DLD1 (cell line): ENCODE results near the gene TSR3.

Source experiments
- in situ Hi-C: cut with HindIII; loops from 2 replicates; pipeline ENCODE4 v1.10.0; 2017; ENCODE audit warnings: low sequenced_read_pairs

The TSR3 gene

DNA sequence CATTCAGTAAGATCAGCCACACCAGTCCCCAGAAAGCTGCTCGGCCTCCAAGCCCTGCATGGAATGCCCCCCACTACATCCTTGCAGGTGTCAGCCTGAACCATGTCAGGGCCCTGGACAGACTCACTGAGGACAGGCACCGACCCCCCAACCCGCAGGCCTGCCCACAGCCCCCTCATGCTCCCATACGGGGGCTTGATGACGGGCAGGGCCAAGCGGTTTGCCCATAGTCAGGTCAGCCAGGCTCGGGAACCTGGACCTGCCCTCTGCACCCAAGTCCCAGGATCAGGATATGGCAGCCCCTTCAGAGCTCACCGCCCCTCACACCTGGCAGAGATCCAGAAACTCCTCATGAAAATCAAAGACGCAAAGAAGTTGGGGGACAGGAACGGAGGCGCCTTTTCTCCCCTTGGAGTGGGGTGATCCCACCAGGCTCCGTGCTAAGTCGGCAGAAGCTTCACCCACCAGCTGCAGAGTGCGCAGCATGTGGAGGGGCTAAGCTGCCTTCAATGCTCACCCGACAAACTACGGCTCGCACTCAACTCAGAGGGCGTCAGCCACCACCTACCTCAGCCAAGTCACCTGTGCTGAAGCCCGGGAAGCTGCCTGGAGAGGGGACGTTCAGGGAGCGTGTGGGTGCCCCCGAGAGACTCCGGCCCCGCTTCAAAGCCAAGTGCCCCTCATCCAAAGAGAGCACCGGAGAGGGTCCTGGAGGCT is 26.6 kb upstream of the TSR3 start:
- in situ Hi-C loops = no loop called here

DNA sequence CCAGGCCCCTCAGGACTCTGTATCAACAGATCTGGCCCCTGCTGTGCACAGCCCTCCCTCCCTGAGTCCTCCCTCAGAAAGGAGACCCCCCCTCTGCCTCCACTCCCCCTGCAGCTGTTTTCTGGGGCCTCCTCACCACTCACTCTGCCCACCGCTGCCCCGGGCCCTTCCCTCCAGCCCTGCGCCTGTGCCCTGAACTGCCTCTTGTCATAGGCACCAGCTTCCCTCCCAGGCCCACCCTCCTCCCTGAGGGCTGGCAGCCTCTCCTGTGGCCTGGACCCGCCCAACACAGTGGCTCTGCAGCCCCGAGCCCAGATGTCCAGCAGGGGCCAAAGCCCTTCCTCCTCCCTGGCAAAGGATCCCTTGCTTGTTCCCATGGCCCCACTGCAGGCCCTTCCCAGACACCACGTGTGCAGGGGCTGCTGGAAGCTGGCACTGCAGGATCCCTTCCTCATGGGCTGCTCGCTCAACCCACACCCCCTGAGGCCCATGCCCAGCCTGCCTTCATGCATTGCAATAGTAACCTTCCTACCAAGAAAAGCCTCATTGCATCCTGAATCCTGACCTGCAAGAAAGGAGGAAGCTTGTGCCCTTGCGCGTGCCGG is 25.8 kb upstream of the TSR3 start:
- in situ Hi-C loops = no loop called here

DNA sequence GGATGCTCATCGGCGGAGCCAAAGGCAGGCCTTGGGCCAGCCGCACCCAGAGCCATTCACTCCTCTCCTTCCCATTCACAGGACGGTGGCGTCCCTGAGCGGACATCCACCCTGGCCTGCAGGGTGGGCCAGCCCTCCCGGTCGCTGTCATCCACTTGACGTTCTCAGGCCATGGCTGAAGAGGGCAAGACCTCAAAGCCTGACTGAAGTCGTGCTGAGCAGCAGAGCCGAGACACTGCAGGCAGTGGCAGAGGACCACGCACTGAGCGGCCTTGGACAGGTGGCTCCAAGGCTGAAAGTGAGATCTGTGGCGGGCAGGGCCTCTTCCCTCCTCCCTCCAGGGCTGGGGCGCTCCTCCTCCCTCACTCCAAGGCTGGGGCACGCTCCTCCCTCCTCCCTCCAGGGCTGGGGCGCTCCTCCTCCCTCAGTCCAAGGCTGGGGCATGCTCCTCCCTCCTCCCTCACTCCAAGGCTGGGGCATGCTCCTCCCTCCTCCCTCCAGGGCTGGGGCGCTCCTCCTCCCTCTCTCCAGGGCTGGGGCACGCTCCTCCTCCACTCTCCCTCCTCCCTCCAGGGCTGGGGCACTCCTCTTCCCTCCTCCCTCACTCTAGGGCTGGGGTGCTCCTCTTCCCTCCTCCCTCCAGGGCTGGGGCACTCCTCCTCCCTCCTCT is 24.2 kb upstream of the TSR3 start:
- in situ Hi-C loops = no loop called here

DNA sequence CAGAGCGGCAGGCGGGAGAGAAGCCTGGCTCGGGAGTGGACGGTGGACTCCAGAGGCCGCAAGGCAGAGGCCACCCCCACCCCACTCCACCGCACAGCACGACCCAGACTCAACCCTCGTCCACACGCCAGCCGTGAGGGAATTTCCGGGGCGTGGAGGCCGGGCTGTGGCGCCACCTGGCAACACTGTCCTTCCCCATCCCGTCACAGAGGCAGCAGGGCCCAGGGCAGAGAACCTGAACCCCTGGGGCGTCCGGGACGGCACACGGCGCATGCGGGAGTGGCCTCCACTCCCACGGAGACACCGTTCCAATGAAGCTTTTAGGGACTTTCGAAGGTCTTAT is 23.6 kb upstream of the TSR3 start:
- in situ Hi-C loops = no loop called here

DNA sequence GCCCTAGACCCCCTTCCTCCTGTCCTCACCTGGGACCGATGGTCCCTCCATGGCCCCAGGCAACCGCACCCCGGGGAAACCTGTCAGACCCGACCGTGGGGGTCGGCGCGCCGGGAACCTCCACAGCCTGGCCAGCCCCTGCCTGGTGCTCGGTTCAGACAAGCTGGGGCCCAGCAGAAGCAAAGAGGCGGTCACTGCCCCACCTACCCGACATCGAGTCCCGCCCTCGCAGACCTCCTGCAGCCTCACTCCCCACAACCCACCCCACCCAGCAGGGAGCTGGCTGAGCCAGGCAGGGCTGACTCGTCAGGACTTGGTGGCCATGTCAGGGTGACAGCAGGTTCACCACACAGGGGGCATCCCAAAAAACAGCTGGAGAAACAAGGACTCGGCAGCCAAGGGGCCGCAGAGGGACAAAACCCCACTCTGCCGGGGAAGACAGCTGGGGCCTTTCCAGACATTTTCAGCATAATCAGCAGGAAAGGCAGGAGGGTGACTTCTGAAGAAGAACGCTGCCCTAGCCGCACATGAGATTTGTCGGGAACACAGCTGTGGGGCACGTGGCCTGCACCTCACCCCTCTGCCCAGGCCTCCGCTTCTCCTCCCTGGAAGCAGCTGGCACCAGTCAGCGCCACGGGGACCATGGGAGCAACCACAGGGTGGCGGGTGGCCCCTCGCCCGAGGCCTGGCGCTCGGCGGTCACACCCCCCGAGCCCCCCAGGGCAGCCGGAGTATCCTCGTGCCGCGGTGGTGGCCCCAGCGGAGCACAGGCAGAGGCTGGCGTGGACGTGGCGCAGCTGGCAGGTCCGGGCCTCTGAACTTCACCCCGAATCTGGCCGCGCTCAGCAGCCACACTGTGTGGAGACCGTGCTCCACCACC is 23.0 kb upstream of the TSR3 start:
- in situ Hi-C loops = no loop called here

DNA sequence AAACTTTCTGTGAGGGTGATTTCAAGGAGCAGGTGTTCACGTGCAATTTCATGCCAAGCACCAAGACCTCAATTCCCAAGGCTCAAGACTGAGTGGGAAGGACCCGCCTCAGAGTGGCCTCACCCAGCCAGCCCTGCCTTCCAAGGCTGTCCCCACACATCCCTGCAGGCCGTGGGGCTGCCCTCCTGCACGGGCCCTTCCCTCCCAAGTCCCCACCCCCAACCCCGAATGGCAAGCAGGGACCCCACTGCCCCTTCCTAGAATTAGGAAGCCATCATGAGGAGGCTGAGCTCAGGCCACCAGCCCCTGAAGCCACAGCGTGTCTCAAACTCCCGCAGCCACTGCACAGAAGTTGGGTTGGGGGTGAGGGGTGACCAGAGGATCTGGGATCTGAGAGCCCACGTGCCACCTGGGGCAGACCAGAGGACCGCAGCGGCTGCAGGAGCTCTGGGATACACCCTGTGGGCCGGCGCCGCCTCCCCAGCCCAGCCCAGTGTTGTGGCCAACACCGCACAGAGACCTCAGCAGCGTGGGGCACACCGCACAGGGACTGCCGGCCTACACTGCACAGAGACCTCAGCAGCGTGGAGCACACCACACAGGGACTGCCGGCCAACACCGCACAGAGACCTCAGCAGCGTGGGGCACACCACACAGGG is 20.7 kb upstream of the TSR3 start:
- in situ Hi-C loops = no loop called here

DNA sequence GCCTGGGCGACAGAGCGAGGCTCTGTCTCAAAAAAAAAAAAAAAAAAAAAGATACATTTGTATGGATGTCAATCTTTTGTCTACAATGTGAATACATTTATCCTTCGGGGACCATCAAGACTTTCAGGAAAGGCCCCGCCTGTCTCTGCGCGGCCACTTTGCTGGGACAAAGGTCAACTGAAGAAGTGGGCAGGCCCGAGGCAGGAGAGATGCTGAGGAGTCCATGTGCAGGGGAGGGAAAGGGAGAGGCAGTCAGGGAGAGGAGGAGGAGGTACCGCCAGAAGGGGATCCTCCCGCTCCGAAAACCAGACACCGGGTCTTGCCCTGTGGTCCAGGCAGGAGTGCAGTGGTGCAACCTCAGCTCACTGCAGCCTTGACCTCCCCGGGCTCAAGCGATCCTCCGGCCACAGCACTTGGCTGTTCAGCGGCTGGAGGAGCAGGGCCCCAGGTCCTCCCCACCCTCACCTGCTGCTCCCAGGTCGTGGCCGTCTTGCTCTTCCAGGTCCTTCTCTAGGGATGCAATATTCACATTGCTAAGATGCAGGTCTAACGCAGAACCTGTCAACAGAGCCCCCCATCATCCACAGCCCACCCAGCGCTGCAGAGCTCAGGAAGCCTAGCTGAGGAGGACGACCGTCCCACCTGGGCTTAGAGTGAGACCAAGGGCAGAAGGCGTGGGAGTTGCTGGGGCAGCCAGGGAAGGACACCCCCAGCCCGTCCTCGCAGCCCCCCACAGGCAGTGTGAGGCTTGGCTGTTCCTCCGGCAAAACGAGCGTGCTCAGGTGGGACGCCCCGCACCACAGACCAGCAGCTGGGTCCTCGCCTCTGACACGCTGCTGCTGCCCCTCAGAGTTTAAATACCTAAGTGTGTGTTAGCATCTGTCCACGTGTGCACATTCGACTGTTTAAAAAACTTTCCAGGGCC is 19.6 kb upstream of the TSR3 start:
- in situ Hi-C loops = no loop called here

DNA sequence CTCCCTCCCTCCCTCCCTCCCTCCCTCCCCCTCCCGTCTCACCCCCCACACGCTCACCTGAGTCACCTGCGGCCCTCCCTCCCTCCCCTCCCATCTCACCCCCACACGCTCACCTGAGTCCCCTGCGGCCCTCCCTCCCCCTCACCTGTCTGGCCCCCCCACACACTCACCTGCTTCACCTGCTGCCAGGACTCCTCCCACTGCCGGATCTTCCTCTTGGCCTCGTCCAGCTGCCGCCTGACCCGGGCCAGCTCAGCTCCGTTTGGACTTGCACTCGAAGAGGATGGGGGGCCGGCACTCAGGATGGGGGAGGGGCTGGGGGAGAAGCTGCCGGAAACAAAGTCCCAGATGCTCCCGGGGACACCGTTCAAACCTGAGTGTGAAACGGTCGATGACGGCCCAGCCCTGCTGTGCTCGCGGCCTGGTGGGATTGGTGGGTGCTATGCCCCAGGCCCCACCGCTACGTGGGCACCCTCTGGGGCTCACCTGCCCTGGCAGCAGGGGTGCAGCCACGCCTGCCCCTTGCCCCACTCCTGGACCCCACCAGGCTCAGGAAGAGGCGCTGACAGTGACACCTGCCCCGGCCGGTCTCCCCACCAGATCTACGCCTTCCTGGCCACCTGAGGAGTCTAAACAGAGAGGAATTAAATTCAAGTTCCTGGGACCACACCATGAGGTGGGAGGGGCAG is 16.0 kb upstream of the TSR3 start:
- in situ Hi-C loops = no loop called here

DNA sequence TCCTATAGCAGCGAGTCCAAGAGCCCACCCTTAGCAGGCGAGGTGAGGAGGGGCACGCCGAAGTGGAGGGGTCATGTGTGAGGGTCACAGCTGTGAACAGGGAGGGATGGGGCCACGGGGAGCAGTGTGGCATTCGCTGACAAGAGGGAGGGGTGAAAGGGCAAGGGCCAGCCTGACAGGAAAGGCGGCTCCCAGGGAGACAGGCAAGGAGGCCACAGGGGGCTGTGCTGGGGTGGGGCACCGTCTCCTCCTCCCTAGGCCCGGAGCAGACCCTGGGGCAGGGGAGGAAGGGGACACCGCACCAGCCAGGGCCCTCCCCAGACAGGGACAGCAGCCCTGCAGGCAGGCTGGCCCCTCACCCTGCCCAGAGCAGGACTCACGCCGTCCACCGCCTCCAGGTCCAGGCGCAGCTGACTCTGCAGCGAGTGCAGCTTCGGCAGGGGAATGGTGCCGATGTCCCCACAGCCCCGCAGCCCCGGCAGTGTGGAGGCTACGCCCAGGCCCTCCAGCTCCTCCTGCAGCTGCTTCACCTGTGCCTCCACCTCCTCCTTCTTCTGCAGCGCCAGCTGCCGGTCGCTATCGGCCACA is 15.1 kb upstream of the TSR3 start:
- in situ Hi-C loops = no loop called here

DNA sequence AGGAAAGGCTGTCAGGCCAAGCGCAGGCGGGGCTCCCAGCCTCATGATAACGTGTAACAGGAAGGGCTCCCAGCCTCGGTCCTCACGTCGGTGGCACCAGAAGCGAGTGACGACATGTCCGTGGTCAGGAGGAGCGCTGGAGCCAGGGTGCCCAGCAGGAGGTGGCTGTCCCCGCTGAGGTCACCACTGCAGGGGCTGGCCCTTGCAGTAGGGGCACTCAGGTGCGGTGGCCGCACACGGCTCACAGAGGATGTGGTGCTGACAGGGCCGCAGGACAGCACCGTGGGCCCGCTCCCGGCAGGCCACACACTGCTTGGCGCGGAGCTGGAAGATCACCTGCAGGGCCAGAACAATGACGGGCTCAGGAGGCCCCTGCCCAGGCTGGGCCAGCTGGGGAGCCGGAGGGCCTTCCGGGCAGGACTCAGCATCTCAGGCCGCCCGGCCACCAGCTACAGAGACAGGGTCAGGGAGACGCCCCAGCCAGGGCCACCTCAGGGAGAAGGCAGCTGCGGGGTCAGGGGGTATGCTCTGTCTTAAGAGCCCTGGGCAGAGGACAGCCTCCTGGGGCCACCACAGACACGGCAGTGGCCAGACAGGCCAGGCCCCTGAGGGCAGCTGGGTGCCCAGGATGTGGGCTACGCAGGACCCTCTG is 14.5 kb upstream of the TSR3 start:
- in situ Hi-C loops = no loop called here

DNA sequence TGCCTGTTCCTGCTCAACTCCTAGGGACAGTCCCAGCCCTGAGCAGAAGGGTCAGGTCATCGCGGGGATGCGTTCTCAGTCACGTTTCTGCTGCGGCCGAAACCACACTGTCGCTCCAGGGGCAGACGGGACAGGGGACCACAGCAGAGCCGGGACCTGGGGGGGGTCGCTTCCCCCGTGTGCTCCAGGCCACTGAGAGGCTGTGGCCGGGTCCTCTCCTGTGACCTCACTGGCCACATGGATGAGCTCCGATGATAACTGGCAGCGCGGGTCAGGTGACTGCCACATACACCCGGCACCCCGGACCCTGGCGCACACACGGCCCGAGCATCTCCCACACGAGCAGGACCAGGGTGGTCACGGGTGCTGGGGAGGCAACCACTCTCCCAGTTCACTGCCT is 12.8 kb upstream of the TSR3 start:
- in situ Hi-C loops = no loop called here

DNA sequence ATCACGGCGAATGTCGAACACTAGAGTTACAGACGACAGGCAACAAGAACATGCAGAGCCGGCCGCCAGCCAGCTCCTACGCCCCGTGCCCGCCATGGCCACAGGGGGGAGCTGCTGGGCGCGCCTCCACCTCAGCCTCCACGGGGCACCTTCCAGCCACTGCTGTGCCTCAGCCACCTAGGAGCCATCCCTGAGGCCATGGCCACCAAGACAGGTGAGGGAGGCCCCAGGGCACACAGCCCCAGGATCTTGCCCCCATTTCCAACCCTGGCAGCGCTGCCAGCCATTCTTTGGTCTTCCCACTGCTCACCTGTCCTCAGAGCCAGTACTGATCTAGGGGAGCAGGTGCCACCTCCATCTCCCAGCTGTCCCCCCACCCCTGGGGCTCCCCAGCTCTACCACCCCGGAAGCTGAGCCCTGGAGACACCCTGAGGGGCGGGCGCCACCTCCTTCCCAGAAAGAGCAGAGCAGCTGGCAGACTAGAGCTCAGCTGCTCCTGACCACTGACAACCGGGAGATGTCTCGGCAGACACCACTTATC is 11.9 kb upstream of the TSR3 start:
- in situ Hi-C loops = no loop called here

DNA sequence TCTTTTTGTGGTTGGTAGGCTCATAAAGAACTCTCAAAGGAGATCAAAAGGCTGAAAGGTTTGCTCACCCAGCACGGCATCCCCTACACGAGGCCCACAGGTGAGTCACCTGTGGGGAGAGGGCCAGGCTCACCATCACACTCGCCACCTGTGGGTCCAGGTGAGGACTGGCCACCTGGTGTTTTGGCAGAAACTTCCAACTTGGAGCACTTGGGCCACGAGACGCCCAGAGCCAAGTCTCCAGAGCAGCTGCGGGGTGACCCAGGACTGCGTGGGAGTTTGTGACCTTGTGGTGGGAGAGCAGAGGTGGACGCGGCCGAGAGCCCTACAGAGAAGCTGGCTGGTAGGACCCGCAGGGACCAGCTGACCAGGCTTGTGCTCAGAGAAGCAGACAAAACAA is 11.1 kb upstream of the TSR3 start:
- in situ Hi-C loops = no loop called here

DNA sequence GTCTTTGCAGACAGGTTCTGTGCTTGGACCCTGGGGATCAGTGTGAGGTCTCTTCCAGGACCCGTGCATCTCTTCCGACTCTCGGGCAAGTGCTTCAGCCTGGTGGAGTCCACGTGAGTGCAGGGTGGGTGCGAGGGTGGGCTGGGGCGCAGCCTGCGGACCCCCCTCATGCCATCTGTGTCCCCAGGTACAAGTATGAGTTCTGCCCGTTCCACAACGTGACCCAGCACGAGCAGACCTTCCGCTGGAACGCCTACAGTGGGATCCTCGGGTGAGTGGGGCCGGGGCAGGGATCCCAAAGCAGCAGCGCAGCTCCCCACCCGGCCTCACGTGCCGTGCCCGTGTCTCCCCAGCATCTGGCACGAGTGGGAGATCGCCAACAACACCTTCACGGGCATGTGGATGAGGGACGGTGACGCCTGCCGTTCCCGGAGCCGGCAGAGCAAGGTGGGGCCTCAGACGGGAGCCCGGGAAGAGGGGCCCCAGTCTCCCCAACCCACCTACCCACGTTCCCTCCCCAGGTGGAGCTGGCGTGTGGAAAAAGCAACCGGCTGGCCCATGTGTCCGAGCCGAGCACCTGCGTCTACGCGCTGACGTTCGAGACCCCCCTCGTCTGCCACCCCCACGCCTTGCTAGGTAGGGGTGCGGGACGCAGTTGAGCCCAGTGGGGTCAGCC is 10.1 kb upstream of the TSR3 start:
- in situ Hi-C loops = no loop called here

DNA sequence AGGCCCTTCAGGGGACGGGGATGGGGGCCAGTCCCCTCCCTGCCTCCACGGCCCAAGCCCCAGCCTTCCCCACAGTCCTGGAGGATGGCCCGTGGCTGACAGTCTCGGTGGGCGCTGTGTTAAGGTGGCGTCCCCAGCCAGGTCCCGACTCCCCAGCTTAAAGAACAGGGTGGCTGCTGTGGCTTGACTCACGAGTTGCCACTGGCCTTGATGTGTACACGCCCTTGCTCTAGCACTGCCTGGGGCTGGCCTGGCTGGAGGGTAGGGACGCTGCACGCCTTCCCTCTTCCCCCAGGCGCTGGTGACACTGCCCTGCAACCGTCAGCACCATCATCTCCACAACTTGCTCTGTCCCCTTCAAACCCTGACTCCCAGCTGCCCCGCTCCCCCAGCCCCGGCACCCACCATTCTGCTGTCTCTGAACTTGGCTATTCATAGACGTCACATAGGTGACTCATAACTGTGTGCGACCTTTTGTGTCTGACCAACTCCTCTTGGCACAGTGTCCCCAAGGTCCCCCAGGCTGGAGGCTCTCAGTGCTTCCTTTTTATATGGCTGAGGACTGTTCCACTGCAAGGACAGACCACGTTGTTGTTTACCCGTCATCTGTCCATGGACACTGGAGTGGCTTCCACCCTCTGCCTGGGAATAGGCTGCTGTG is 6.4 kb upstream of the TSR3 start:
- in situ Hi-C loops = no loop called here

DNA sequence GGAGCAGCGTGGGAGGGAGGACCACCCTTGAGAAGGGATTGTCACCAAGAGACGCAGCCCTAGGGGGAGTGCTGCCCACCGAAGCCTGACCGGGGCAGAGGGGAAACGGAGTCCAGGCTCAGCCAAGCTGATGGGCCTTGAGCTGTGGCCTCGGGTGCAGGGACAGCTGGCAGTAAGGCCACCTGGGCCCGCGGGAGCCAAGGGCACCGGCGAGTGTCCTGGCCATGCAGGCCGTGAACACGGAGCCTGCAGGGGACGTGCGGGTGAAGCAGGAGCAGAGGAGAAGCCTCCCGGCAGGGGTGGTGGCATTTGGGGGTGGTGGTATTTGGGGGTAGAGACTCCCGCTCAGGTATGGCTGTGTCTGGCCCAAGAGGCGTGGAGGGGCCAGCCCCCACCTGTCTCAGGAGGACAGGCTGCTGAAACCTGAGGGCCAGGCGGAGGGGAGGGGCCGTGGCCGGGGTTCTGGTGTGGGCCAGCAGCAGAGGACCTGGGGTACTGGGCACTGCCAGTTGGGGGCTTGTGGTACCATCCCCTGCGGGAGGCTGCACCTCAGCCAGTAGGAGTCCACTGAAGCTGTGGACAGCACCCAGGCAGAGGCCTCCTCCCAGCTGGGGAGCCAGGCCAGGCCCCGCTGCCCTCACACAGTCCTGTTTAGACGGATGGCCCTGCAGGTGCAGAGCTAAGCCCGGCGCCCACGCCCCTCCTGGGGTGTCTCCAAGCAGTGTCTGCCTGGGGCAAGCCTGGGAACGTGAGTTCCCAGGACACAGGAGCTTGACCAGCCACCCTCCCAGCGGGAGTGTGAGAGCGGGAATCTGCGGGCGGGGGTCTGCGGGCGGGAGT is 4.6 kb upstream of the TSR3 start:
- in situ Hi-C loops = no loop called here
